Lower lobe of right lung (tissue), 2 donors: ENCODE data around the gene S100A16. TPM values are rescaled to one million over a fixed set of nuclear protein-coding genes. Genes with fewer than 3 reads are reported as not detected.
A peak's percentile ranks its signal among the peaks of the same experiment; 100 is the strongest.

ENCODE experiments used
- ATAC-seq, 2 donors: fragments of 200-7000 bp; cut with Tn5 transposase; one replicate each; pipeline ENCODE4 v1.9.1; 2020 to 2022; ENCODE audit warnings: mild to moderate bottlenecking in 2 of 2, moderate library complexity in 2 of 2
- DNase-seq: peaks from one replicate; pipeline ENCODE4 v3.0.0-alpha.2; 2020
- H3K27ac ChIP-seq: fragments of 200-600 bp; one replicate; pipeline ENCODE4 v1.8.0; 2022
- H3K27me3 ChIP-seq: fragments of 200-600 bp; one replicate; pipeline ENCODE4 v1.8.0; 2022; ENCODE audit warnings: low read depth
- H3K36me3 ChIP-seq: fragments of 200-600 bp; one replicate; pipeline ENCODE4 v1.8.0; 2022; ENCODE audit warnings: mild to moderate bottlenecking
- H3K4me1 ChIP-seq: fragments of 200-600 bp; one replicate; pipeline ENCODE4 v1.8.0; 2022
- H3K4me3 ChIP-seq: fragments of 200-600 bp; one replicate; pipeline ENCODE4 v1.8.0; 2022; ENCODE audit warnings: mild to moderate bottlenecking
- H3K9me3 ChIP-seq: fragments of 200-600 bp; one replicate; pipeline ENCODE4 v1.8.0; 2022
- CTCF ChIP-seq: fragments of 200-600 bp; IDR thresholded peaks from one replicate; pipeline ENCODE4 v1.8.0; 2022; ENCODE audit warnings: antibody characterized with exemption, mild to moderate bottlenecking
- intact Hi-C: fragments of 100-400 bp; cut with DNase I; formaldehyde crosslinking; loops from one replicate; pipeline ENCODE4 v1.11.0; 2022
- total RNA-seq: library from RNA; stranded (reverse); fragmentation: NEBNext Ultra II Directional; extraction: Animal tissue kit (Norgen Biotek cat#: 25700); gene quantifications from one replicate; pipeline ENCODE4 v1.2.1, GENCODE V29; 2021
- donor health status: DM: no; HTN: yes; CAD: no; lungs with severe emphysema.

The S100A16 gene
- total RNA-seq, 1 donor from 2014 or later, result 52.3 TPM

- Histone ChIP-seq H3K4me1 (peaks cover 47% of the 10 kb centered on the region), H3K4me3 (no peak overlapping the region), H3K27me3 (no peaks in the 10 kb centered on the region), H3K27ac (peak overlapping the region; percentile 90), H3K36me3 (peaks cover 24% of the 10 kb centered on the region), H3K9me3 (no peaks in the 10 kb centered on the region)
- TF ChIP-seq CTCF, result no peak
- DNase-seq, result no peak
- intact Hi-C loops, result no loop called here
- no peak for ATAC-seq
Observed at GRCh38 chr1:153610334-153610733, 2.6 kb downstream of the S100A16 start.

GRCh38 chr1:153609585-153609907 is 3.4 kb downstream of the S100A16 start:
- no peak for TF ChIP-seq CTCF
- H3K9me3 ChIP-seq, result no peaks in the 10 kb centered on the region
- intact Hi-C loops, result no loop called here

GRCh38 chr1:153608742-153609584 is 4.0 kb downstream of the S100A16 start:
- no peaks in the 10 kb centered on the region for H3K9me3 ChIP-seq
- peak overlapping the region; percentile 60 for H3K4me3 ChIP-seq
- intact Hi-C loops, result no loop called here
- H3K27me3 ChIP-seq, result no peaks in the 10 kb centered on the region
- peaks cover 28% of the 10 kb centered on the region for H3K36me3 ChIP-seq
- DNase-seq (peak; percentile 89), ATAC-seq (peak; percentile 76 to 81)
- H3K27ac ChIP-seq, result peak overlapping the region; percentile 90
- no peak for TF ChIP-seq CTCF
- peaks cover 47% of the 10 kb centered on the region for H3K4me1 ChIP-seq

More at GRCh38 chr1:153609585-153609907, 3.4 kb downstream of the S100A16 start:
- H3K27me3 ChIP-seq, result no peaks in the 10 kb centered on the region
- DNase-seq (no peak), ATAC-seq (no peak)
- peak overlapping the region; percentile 90 for H3K27ac ChIP-seq
- H3K36me3 ChIP-seq, result peaks cover 28% of the 10 kb centered on the region
- H3K4me1 ChIP-seq, result peaks cover 47% of the 10 kb centered on the region
- peak overlapping the region; percentile 60 for H3K4me3 ChIP-seq

- DNase-seq (no peak), ATAC-seq (peak; percentile 2 to 40)
- intact Hi-C loops, result no loop called here
- peak overlapping the region; percentile 60 for H3K4me3 ChIP-seq
- H3K27ac ChIP-seq, result peak overlapping the region; percentile 90
- peaks cover 44% of the 10 kb centered on the region for H3K4me1 ChIP-seq
- no peak for TF ChIP-seq CTCF
- peaks cover 28% of the 10 kb centered on the region for H3K36me3 ChIP-seq
- no peaks in the 10 kb centered on the region for H3K27me3 ChIP-seq
- H3K9me3 ChIP-seq, result no peaks in the 10 kb centered on the region
Observed at GRCh38 chr1:153608089-153608682, 4.8 kb downstream of the S100A16 start.

GRCh38 chr1:153607381-153607780 is 5.6 kb downstream of the S100A16 start:
- Histone ChIP-seq H3K4me1 (peaks cover 42% of the 10 kb centered on the region), H3K4me3 (peak overlapping the region; percentile 60), H3K27me3 (no peaks in the 10 kb centered on the region), H3K36me3 (peaks cover 28% of the 10 kb centered on the region), H3K27ac (no peak overlapping the region), H3K9me3 (no peaks in the 10 kb centered on the region)
- ATAC-seq (no peak), DNase-seq (no peak)
- TF ChIP-seq CTCF, result no peak
- intact Hi-C loops, result no loop called here
